PC-9 (cell line): Measurements from ENCODE around the gene CNTNAP2.

Experiments used
- CTCF ChIP-seq: fragments of 200-600 bp; sonication (generic); conservative IDR thresholded peaks from 2 replicates; pipeline ENCODE4 v1.6.1; 2017; ENCODE audit warnings: mixed run types, antibody characterized with exemption, mild to moderate bottlenecking, moderate library complexity
- EZH2 ChIP-seq: fragments of 200-600 bp; sonication (generic); IDR thresholded peaks from 2 replicates; pipeline ENCODE4 v1.8.0; 2017; ENCODE audit warnings: antibody characterized with exemption, low read depth

GRCh38 chr7:148108381-148108780, 1991.8 kb downstream of the CNTNAP2 start:
- TF ChIP-seq CTCF, result no peak
- no peak for TF ChIP-seq EZH2
